ENCODE results near the gene DCC. TPM values are rescaled to one million over a fixed set of nuclear protein-coding genes. Genes with fewer than 3 reads are reported as not detected.

The DCC gene
- polyA plus RNA-seq, 1 donor (not counting 4 experiments of a cell fraction or from before 2014, with no cell fraction given), result not detected

DNA sequence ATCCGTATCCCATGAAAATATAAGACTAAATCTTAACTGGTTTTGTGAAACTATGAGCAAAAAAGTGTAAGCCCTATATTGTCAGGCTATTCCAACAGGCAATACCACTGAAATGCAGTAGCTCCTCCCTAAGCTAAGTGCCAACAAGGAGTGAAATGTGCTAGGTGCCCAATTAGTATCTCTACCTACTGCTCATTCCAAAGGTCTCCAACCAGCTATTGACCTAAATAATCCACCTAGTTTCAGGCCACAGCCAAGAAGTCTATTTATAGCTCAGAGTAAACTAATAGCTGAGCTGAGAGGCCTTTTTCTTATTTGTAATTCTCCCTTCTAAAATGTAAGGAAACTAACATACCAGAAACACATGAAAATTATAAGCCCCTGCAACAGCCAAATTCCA lies 482.2 kb downstream of the DCC start:
- Histone ChIP-seq H3K27ac (ENCODE audit: control insufficient read depth, insufficient read depth, low read length) (no peak overlapping the region), H3K79me2 (ENCODE audit: control insufficient read depth, insufficient read depth, low read length) (no peaks in the 10 kb centered on the region), H3K4me3 (ENCODE audit: control insufficient read depth in 2 of 3, extremely low read depth in 1 of 3, insufficient read depth in 2 of 3, low read depth in 1 of 3, low read length in 3 of 3) (no peak overlapping the region), H3K9me3 (ENCODE audit: control insufficient read depth, low read depth, low read length) (no peaks in the 10 kb centered on the region), H2AFZ (ENCODE audit: control insufficient read depth, low read length) (no peak overlapping the region), H3K27me3 (ENCODE audit: control insufficient read depth, extremely low read depth, insufficient read depth, low read length) (no peaks in the 10 kb centered on the region), H3K9me1 (ENCODE audit: control insufficient read depth, extremely low read depth, insufficient read depth, low read length) (no peaks in the 10 kb centered on the region), H3K4me2 (ENCODE audit: control insufficient read depth, extremely low read depth, insufficient read depth, low read depth, low read length) (no peak overlapping the region), H3K9ac (ENCODE audit: control insufficient read depth, extremely low read depth, insufficient read depth, low read length) (no peak overlapping the region), H3K4me1 (ENCODE audit: control insufficient read depth, extremely low read depth, insufficient read depth, low read length) (no peaks in the 10 kb centered on the region), H4K20me1 (ENCODE audit: control insufficient read depth, extremely low read depth, insufficient read depth, low read length) (no peaks in the 10 kb centered on the region), H3K36me3 (ENCODE audit: control insufficient read depth in 2 of 2, extremely low read depth in 1 of 2, insufficient read depth in 2 of 2, low read length in 2 of 2) (no peaks in the 10 kb centered on the region)
- no peak for TF ChIP-seq EZH2 (IDR thresholded peaks at IDR 0.05; ENCODE audit: low read length)
- TF ChIP-seq, protein P1, sequence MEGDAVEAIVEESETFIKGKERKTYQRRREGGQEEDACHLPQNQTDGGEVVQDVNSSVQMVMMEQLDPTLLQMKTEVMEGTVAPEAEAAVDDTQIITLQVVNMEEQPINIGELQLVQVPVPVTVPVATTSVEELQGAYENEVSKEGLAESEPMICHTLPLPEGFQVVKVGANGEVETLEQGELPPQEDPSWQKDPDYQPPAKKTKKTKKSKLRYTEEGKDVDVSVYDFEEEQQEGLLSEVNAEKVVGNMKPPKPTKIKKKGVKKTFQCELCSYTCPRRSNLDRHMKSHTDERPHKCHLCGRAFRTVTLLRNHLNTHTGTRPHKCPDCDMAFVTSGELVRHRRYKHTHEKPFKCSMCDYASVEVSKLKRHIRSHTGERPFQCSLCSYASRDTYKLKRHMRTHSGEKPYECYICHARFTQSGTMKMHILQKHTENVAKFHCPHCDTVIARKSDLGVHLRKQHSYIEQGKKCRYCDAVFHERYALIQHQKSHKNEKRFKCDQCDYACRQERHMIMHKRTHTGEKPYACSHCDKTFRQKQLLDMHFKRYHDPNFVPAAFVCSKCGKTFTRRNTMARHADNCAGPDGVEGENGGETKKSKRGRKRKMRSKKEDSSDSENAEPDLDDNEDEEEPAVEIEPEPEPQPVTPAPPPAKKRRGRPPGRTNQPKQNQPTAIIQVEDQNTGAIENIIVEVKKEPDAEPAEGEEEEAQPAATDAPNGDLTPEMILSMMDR (optimal IDR thresholded peaks at IDR 0.05 in 1 of 3, IDR thresholded peaks at IDR 0.05 in 1 of 3, conservative IDR thresholded peaks at IDR 0.05 in 1 of 3; ENCODE audit: extremely low read depth in 1 of 3, insufficient read depth in 2 of 3, low read length in 3 of 3), result no peak
- no peak for DNase-seq (ENCODE audit: low read depth, low spot score)
- dilution Hi-C loops (cut with MboI; ENCODE audit: extremely low pct_ligation_motif_present, low sequenced_read_pairs), result no loop called here
- no peak for FAIRE-seq

DNA sequence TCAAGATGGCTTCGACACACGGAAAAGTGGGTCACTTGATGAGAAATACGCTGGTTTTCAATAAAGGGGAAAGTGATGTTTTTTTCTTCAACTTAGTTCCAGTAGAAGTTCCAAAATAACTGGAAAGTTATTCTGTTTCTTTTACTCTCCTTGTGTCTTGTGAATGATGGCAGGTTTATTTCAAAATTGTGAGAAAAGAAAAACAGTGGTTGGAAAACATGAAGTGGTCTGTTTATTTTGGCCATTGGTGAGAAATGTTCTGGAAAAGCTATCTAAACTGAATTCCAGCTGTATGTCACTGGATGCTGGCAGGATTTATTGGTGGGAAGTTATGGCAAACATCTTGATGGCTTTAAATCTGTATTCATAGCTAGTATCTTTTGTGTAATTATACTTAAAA lies 484.1 kb downstream of the DCC start:
- Histone ChIP-seq H3K9ac (ENCODE audit: control insufficient read depth, extremely low read depth, insufficient read depth, low read length) (no peak overlapping the region), H3K27ac (ENCODE audit: control insufficient read depth, insufficient read depth, low read length) (no peak overlapping the region), H3K9me3 (ENCODE audit: control insufficient read depth, low read depth, low read length) (no peaks in the 10 kb centered on the region), H3K9me1 (ENCODE audit: control insufficient read depth, extremely low read depth, insufficient read depth, low read length) (no peaks in the 10 kb centered on the region), H4K20me1 (ENCODE audit: control insufficient read depth, extremely low read depth, insufficient read depth, low read length) (no peaks in the 10 kb centered on the region), H3K4me3 (ENCODE audit: control insufficient read depth in 2 of 3, extremely low read depth in 1 of 3, insufficient read depth in 2 of 3, low read depth in 1 of 3, low read length in 3 of 3) (no peak overlapping the region), H3K27me3 (ENCODE audit: control insufficient read depth, extremely low read depth, insufficient read depth, low read length) (no peaks in the 10 kb centered on the region), H3K36me3 (ENCODE audit: control insufficient read depth in 2 of 2, extremely low read depth in 1 of 2, insufficient read depth in 2 of 2, low read length in 2 of 2) (no peaks in the 10 kb centered on the region), H2AFZ (ENCODE audit: control insufficient read depth, low read length) (no peak overlapping the region), H3K79me2 (ENCODE audit: control insufficient read depth, insufficient read depth, low read length) (no peaks in the 10 kb centered on the region), H3K4me1 (ENCODE audit: control insufficient read depth, extremely low read depth, insufficient read depth, low read length) (no peaks in the 10 kb centered on the region), H3K4me2 (ENCODE audit: control insufficient read depth, extremely low read depth, insufficient read depth, low read depth, low read length) (no peak overlapping the region)
- TF ChIP-seq, protein P1 (optimal IDR thresholded peaks at IDR 0.05 in 1 of 3, IDR thresholded peaks at IDR 0.05 in 1 of 3, conservative IDR thresholded peaks at IDR 0.05 in 1 of 3; ENCODE audit: extremely low read depth in 1 of 3, insufficient read depth in 2 of 3, low read length in 3 of 3), result no peak
- TF ChIP-seq EZH2 (IDR thresholded peaks at IDR 0.05; ENCODE audit: low read length), result no peak
- DNase-seq (ENCODE audit: low read depth, low spot score) (no peak), FAIRE-seq (no peak)
- dilution Hi-C loops (cut with MboI; ENCODE audit: extremely low pct_ligation_motif_present, low sequenced_read_pairs), result no loop called here

All from keratinocyte (primary cell).